IMR-90 (cell line): Measurements from ENCODE around the gene SLC26A3. TPM values are rescaled to one million over a fixed set of nuclear protein-coding genes. Genes with fewer than 3 reads are reported as not detected.

ENCODE experiments used
- ATAC-seq: fragments of 200-7000 bp; cut with Tn5 transposase; 2 replicates; pipeline ENCODE4 v1.9.1; 2020; ENCODE audit warnings: low read depth, mild to moderate bottlenecking, moderate library complexity
- BruUV-seq: library from RNA; stranded (reverse); fragments of 400-500 nt; replicated peaks from 2 replicates; lab custom pipeline; 2021; lab: Mats Ljungman, UMichigan
- CTCF ChIA-PET: fragments of 300-600 bp; formaldehyde crosslinking; extraction: SDS; loops from one replicate; lab custom pipeline; 2021; ENCODE audit warnings: antibody characterized with exemption; lab: Yijun Ruan, JAX
- POLR2A ChIA-PET: fragments of 300-600 bp; sonication (Branson Sonifier 250); formaldehyde crosslinking; loops from one replicate; lab custom pipeline; 2022; ENCODE audit warnings: antibody characterized with exemption; ENCODE audit not compliant: unreplicated experiment; lab: Charles Lee
- DNase-seq: peaks from one replicate; pipeline ENCODE4 v3.0.0; 2013
- H2AFZ ChIP-seq: replicated peaks from 2 replicates; pipeline ENCODE3; 2013; ENCODE audit warnings: low read length, mild to moderate bottlenecking; ENCODE audit not compliant: poor library complexity
- H2AK5ac ChIP-seq: 2 replicates; pipeline ENCODE4 v1.6.1; 2013; ENCODE audit warnings: low read depth, low read length, inconsistent platforms
- H2AK9ac ChIP-seq: replicated peaks from 2 replicates; pipeline ENCODE3; 2013; ENCODE audit warnings: mild to moderate bottlenecking, low read depth, low read length, moderate library complexity; ENCODE audit not compliant: poor library complexity
- H2BK120ac ChIP-seq: 2 replicates; pipeline ENCODE4 v1.6.1; 2013; ENCODE audit warnings: low read depth, low read length, inconsistent platforms
- H2BK15ac ChIP-seq: 3 replicates; pipeline ENCODE4 v1.6.1; 2013; ENCODE audit warnings: low read depth, low read length, inconsistent platforms
- H2BK20ac ChIP-seq: 2 replicates; pipeline ENCODE4 v1.6.1; 2013; ENCODE audit warnings: low read depth, mild to moderate bottlenecking, inconsistent platforms, low read length, moderate library complexity
- H2BK5ac ChIP-seq: 2 replicates; pipeline ENCODE4 v1.6.1; 2013; ENCODE audit warnings: mild to moderate bottlenecking, low read depth, low read length, inconsistent platforms; ENCODE audit not compliant: poor library complexity, severe bottlenecking
- H3K14ac ChIP-seq: replicated peaks from 2 replicates; pipeline ENCODE4 v1.6.1; 2013; ENCODE audit warnings: low read depth, low read length, inconsistent platforms
- H3K18ac ChIP-seq: 2 replicates; pipeline ENCODE4 v1.6.1; 2013; ENCODE audit warnings: low read depth, low read length, control low read depth
- H3K23ac ChIP-seq: 2 replicates; pipeline ENCODE4 v1.6.1; 2013; ENCODE audit warnings: low read depth, low read length, inconsistent platforms
- H3K27ac ChIP-seq: 2 replicates; pipeline ENCODE4 v1.5.1; 2013; ENCODE audit warnings: mild to moderate bottlenecking, control low read depth, low read length; ENCODE audit not compliant: insufficient read depth
- H3K27me3 ChIP-seq: 2 replicates; pipeline ENCODE4 v1.6.1; 2013; ENCODE audit warnings: low read length; ENCODE audit not compliant: control insufficient read depth, insufficient read depth
- H3K36me3 ChIP-seq: 2 replicates; pipeline ENCODE4 v1.6.1; 2013; ENCODE audit warnings: low read length, mixed read lengths; ENCODE audit not compliant: control insufficient read depth, insufficient read depth
- H3K4ac ChIP-seq: 2 replicates; pipeline ENCODE4 v1.6.1; 2013; ENCODE audit warnings: low read depth, low read length, inconsistent platforms
- H3K4me1 ChIP-seq: 2 replicates; pipeline ENCODE4 v1.6.1; 2013; ENCODE audit warnings: low read length, mixed read lengths; ENCODE audit not compliant: control insufficient read depth, insufficient read depth
- H3K4me2 ChIP-seq: 2 replicates; pipeline ENCODE4 v1.6.1; 2013; ENCODE audit warnings: low read depth, mild to moderate bottlenecking, control low read depth, low read length, moderate library complexity
- H3K4me3 ChIP-seq: 2 replicates; pipeline ENCODE4 v1.5.1; 2013; ENCODE audit warnings: low read depth, mild to moderate bottlenecking, control low read depth, low read length, moderate library complexity; ENCODE audit not compliant: insufficient read depth
- H3K56ac ChIP-seq: 2 replicates; pipeline ENCODE4 v1.6.1; 2013; ENCODE audit warnings: low read length, inconsistent platforms; ENCODE audit not compliant: insufficient read depth; ENCODE audit errors: extremely low read depth
- H3K79me1 ChIP-seq, 2 experiments: 2 replicates each; pipeline ENCODE4 v1.6.1; 2013; ENCODE audit warnings: low read length in 2 of 2, inconsistent platforms in 1 of 2, low read depth in 1 of 2
- H3K9ac ChIP-seq: 2 replicates; pipeline ENCODE4 v1.6.1; 2013; ENCODE audit warnings: low read depth, low read length, control low read depth
- H3K9me1 ChIP-seq: 2 replicates; pipeline ENCODE4 v1.6.1; 2013; ENCODE audit warnings: low read length, inconsistent platforms; ENCODE audit not compliant: insufficient read depth
- H3K9me3 ChIP-seq: 2 replicates; pipeline ENCODE4 v1.6.1; 2013; ENCODE audit warnings: low read length; ENCODE audit not compliant: control insufficient read depth, insufficient read depth
- H4K20me1 ChIP-seq: 2 replicates; pipeline ENCODE4 v1.6.1; 2013; ENCODE audit warnings: low read length, inconsistent platforms; ENCODE audit not compliant: insufficient read depth
- H4K5ac ChIP-seq: 2 replicates; pipeline ENCODE4 v1.6.1; 2013; ENCODE audit warnings: mild to moderate bottlenecking, low read depth, low read length, control low read depth
- H4K8ac ChIP-seq, 2 experiments: 2 replicates each; pipeline ENCODE4 v1.6.1; 2013; ENCODE audit warnings: low read depth in 2 of 2, low read length in 2 of 2, control low read depth in 1 of 2, inconsistent platforms in 1 of 2
- H4K91ac ChIP-seq: 2 replicates; pipeline ENCODE4 v1.6.1; 2013; ENCODE audit warnings: low read depth, low read length, inconsistent platforms; ENCODE audit not compliant: insufficient read depth
- BHLHE40 ChIP-seq: fragments of 150-350 bp; IDR thresholded peaks from 2 replicates; pipeline ENCODE4 v1.6.1; 2016; ENCODE audit warnings: mild to moderate bottlenecking, low read depth, low read length
- CEBPB ChIP-seq: IDR thresholded peaks from 2 replicates; pipeline ENCODE4 v1.6.1; 2012; ENCODE audit warnings: low read depth, low read length, improper control_type of control experiment
- CHD1 ChIP-seq: IDR thresholded peaks from 2 replicates; pipeline ENCODE4 v1.6.1; 2012; ENCODE audit warnings: low read depth, low read length, improper control_type of control experiment
- ELK1 ChIP-seq: fragments of 150-350 bp; IDR thresholded peaks from 2 replicates; pipeline ENCODE4 v1.6.1; 2016; ENCODE audit warnings: low read depth, mild to moderate bottlenecking, low read length, moderate library complexity, borderline replicate concordance
- FOS ChIP-seq: fragments of 150-350 bp; IDR thresholded peaks from 2 replicates; pipeline ENCODE4 v1.6.1; 2016; ENCODE audit warnings: low read depth, low read length
- MAFK ChIP-seq: IDR thresholded peaks from 2 replicates; pipeline ENCODE4 v1.6.1; 2012; ENCODE audit warnings: low read depth, low read length, improper control_type of control experiment
- MAZ ChIP-seq: IDR thresholded peaks from 2 replicates; pipeline ENCODE4 v1.6.1; 2012; ENCODE audit warnings: low read depth, mild to moderate bottlenecking, low read length, improper control_type of control experiment, moderate library complexity, borderline replicate concordance
- MXI1 ChIP-seq: IDR thresholded peaks from 2 replicates; pipeline ENCODE4 v1.6.1; 2012; ENCODE audit warnings: low read depth, mild to moderate bottlenecking, low read length, moderate library complexity, borderline replicate concordance
- NFE2L2 ChIP-seq: fragments of 150-350 bp; IDR thresholded peaks from 2 replicates; pipeline ENCODE4 v1.6.1; 2016; ENCODE audit warnings: low read depth, mild to moderate bottlenecking, low read length
- POLR2A ChIP-seq: IDR thresholded peaks from 2 replicates; pipeline ENCODE4 v1.6.1; 2012; ENCODE audit warnings: mild to moderate bottlenecking, low read depth, low read length
- RAD21 ChIP-seq: IDR thresholded peaks from 2 replicates; pipeline ENCODE4 v1.6.1; 2012; ENCODE audit warnings: low read length, improper control_type of control experiment
- RCOR1 ChIP-seq: IDR thresholded peaks from 2 replicates; pipeline ENCODE4 v1.6.1; 2012; ENCODE audit warnings: mild to moderate bottlenecking, low read length, improper control_type of control experiment; ENCODE audit not compliant: insufficient replicate concordance
- RFX5 ChIP-seq: IDR thresholded peaks from 2 replicates; pipeline ENCODE4 v1.8.0; 2012; ENCODE audit warnings: low read depth, mild to moderate bottlenecking, low read length, moderate library complexity
- SMC3 ChIP-seq: fragments of 150-350 bp; IDR thresholded peaks from 2 replicates; pipeline ENCODE4 v1.6.1; 2016; ENCODE audit warnings: low read depth, mild to moderate bottlenecking, antibody characterized with exemption, low read length, moderate library complexity
- USF2 ChIP-seq: fragments of 150-350 bp; IDR thresholded peaks from 2 replicates; pipeline ENCODE4 v1.6.1; 2017; ENCODE audit warnings: mild to moderate bottlenecking, antibody characterized with exemption, low read length, low read depth
- WGBS, 2 experiments: methylation state at CpG; one replicate each; pipeline versions ENCODE4 v1.1.5 to v1.1.7; 2013; ENCODE audit warnings: missing lambda C conversion rate in 2 of 2; ENCODE audit not compliant: insufficient read length in 1 of 2; ENCODE audit errors: extremely low coverage in 2 of 2; 5-methylcytosine and 5-hydroxymethylcytosine counted together
- dilution Hi-C: fragments of 300-500 bp; cut with HindIII; formaldehyde crosslinking; loops from one replicate; pipeline ENCODE4 v1.14.3; 2018; ENCODE audit warnings: low sequenced_read_pairs; ENCODE audit not compliant: unreplicated experiment
- in situ Hi-C: fragments of 300-500 bp; cut with MboI; formaldehyde crosslinking; loops from 3 replicates; pipeline ENCODE4 v1.14.3; 2019; ENCODE audit warnings: low sequenced_read_pairs, inconsistent platforms, mixed read lengths
- intact Hi-C: fragments of 100-400 bp; cut with micrococcal nuclease; formaldehyde crosslinking; loops from 2 replicates; pipeline ENCODE4 v1.10.0; 2022
- polyA plus RNA-seq, 3 experiments: library from polyadenylated mRNA; depleted of rRNA; stranded (reverse); fragments of >200 nt; gene quantifications; 2 replicates each; pipeline ENCODE4 v1.2.3, GENCODE V29; 2012; ENCODE audit warnings: low replicate concordance in 1 of 3
- total RNA-seq: library from RNA; depleted of rRNA; stranded (reverse); fragments of >200 nt; gene quantifications from 2 replicates; pipeline ENCODE4 v1.2.3, GENCODE V29; 2012
- TF ChIP-seq, protein P1 (sequence below): conservative IDR thresholded peaks from 2 replicates; pipeline ENCODE4 v1.5.1; 2012; ENCODE audit warnings: mild to moderate bottlenecking, low read depth, low read length, improper control_type of control experiment

SLC26A3 gene
- total and polyA plus RNA-seq, 2 of the 4 experiments (the other 2 are of a cell fraction), result not detected

- in situ Hi-C loops, result no loop called here
- dilution Hi-C loops, result no loop called here
- H3K18ac ChIP-seq, result no peak overlapping the region
Measured at GRCh38 chr7:107847168-107847835, 44.3 kb upstream of the SLC26A3 start.

More at GRCh38 chr7:107847168-107847835, 44.3 kb upstream of the SLC26A3 start:
- H3K14ac ChIP-seq, result no peak overlapping the region
- H2BK20ac ChIP-seq, result no peak overlapping the region
- H3K79me1 ChIP-seq, result no peaks in the 10 kb centered on the region
- DNase-seq, result no peak
- WGBS, 2 experiments, result no CpG with 5 or more reads among the region's 18 CpGs
- no peaks in the 10 kb centered on the region for H3K4me1 ChIP-seq
- no peak overlapping the region for H3K27ac ChIP-seq
- H4K91ac ChIP-seq, result no peak overlapping the region
- H2AFZ ChIP-seq, result no peak overlapping the region
- no peak overlapping the region for H4K5ac ChIP-seq
- peaks cover 14% of the 10 kb centered on the region for H3K27me3 ChIP-seq
- CTCF ChIA-PET, result no interaction called here
- H2AK5ac ChIP-seq, result no peak overlapping the region
- TF ChIP-seq ELK1, result no peak
- no peak for TF ChIP-seq NFE2L2
- no peak for TF ChIP-seq RFX5
- no peak for TF ChIP-seq CEBPB
- TF ChIP-seq, protein P1, sequence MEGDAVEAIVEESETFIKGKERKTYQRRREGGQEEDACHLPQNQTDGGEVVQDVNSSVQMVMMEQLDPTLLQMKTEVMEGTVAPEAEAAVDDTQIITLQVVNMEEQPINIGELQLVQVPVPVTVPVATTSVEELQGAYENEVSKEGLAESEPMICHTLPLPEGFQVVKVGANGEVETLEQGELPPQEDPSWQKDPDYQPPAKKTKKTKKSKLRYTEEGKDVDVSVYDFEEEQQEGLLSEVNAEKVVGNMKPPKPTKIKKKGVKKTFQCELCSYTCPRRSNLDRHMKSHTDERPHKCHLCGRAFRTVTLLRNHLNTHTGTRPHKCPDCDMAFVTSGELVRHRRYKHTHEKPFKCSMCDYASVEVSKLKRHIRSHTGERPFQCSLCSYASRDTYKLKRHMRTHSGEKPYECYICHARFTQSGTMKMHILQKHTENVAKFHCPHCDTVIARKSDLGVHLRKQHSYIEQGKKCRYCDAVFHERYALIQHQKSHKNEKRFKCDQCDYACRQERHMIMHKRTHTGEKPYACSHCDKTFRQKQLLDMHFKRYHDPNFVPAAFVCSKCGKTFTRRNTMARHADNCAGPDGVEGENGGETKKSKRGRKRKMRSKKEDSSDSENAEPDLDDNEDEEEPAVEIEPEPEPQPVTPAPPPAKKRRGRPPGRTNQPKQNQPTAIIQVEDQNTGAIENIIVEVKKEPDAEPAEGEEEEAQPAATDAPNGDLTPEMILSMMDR, result no peak
- TF ChIP-seq BHLHE40, result no peak
- no peak for TF ChIP-seq RAD21
- TF ChIP-seq MAFK, result no peak
- TF ChIP-seq MAZ, result no peak
- no peak for TF ChIP-seq CHD1
- TF ChIP-seq USF2, result no peak
- TF ChIP-seq FOS, result no peak
- TF ChIP-seq SMC3, result no peak
- no peak for TF ChIP-seq POLR2A
- no peak for TF ChIP-seq RCOR1
- no peak for TF ChIP-seq MXI1
- no TSS peak for BruUV-seq
- H3K4me2 ChIP-seq, result no peak overlapping the region
- no peak for ATAC-seq
- H2BK15ac ChIP-seq, result no peak overlapping the region
- H3K56ac ChIP-seq, result no peak overlapping the region
- H2BK5ac ChIP-seq, result no peak overlapping the region
- no peaks in the 10 kb centered on the region for H3K9me1 ChIP-seq
- H3K4ac ChIP-seq, result no peak overlapping the region
- POLR2A ChIA-PET, result no interaction called here
- no peaks in the 10 kb centered on the region for H3K36me3 ChIP-seq
- H3K9ac ChIP-seq, result no peak overlapping the region
- no peak overlapping the region for H4K8ac ChIP-seq
- H3K4me3 ChIP-seq, result no peak overlapping the region
- no peak overlapping the region for H2BK120ac ChIP-seq
- intact Hi-C loops, result no loop called here
- no peaks in the 10 kb centered on the region for H4K20me1 ChIP-seq
- H3K9me3 ChIP-seq, result no peaks in the 10 kb centered on the region
- H3K23ac ChIP-seq, result no peak overlapping the region
- H2AK9ac ChIP-seq, result no peak overlapping the region
